Thymus (tissue), 11 donors: ENCODE results near the gene NRDE2. TPM values are rescaled to one million over a fixed set of nuclear protein-coding genes. Genes with fewer than 3 reads are reported as not detected.

Experiments
- DNase-seq, 9 donors: peaks; one replicate each; pipeline ENCODE4 v3.0.0-alpha.2; 2013; ENCODE audit warnings: low spot score in 9 of 9, low read depth in 6 of 9, missing footprints in 1 of 9
- H3K27ac ChIP-seq, 2 donors: one replicate each; pipeline ENCODE4 v1.5.1; 2013; ENCODE audit warnings: control low read depth in 1 of 2, low read depth in 1 of 2, low read length in 1 of 2, mild to moderate bottlenecking in 1 of 2, moderate library complexity in 1 of 2
- H3K27me3 ChIP-seq, 2 donors: one replicate each; pipeline ENCODE4 v1.5.1; 2013; ENCODE audit warnings: low read length in 1 of 2; ENCODE audit not compliant: control insufficient read depth in 2 of 2, insufficient read depth in 1 of 2
- H3K36me3 ChIP-seq, 2 donors: one replicate each; pipeline ENCODE4 v1.5.1; 2013; ENCODE audit warnings: low read length in 1 of 2, mild to moderate bottlenecking in 1 of 2, moderate library complexity in 1 of 2; ENCODE audit not compliant: control insufficient read depth in 2 of 2, insufficient read depth in 2 of 2
- H3K4me1 ChIP-seq, 2 donors: one replicate each; pipeline ENCODE4 v1.5.1; 2013; ENCODE audit warnings: low read length in 2 of 2; ENCODE audit not compliant: control insufficient read depth in 2 of 2, insufficient read depth in 2 of 2
- H3K4me3 ChIP-seq, 2 donors: one replicate each; pipeline ENCODE4 v1.5.1; 2013; ENCODE audit warnings: low read length in 2 of 2, control low read depth in 1 of 2, mild to moderate bottlenecking in 1 of 2
- H3K9me3 ChIP-seq, 2 donors: one replicate each; pipeline ENCODE4 v1.5.1; 2013; ENCODE audit warnings: low read length in 1 of 2, mild to moderate bottlenecking in 1 of 2; ENCODE audit not compliant: control insufficient read depth in 2 of 2, insufficient read depth in 1 of 2
- WGBS: extraction: QIAGEN DNeasy Blood & Tissue Kit; methylation state at CpG from one replicate; pipeline ENCODE4 v1.1.7; 2013; 5-methylcytosine and 5-hydroxymethylcytosine counted together
- polyA plus RNA-seq: library from polyadenylated mRNA; stranded (reverse); fragments of 200-250 nt; gene quantifications from one replicate; pipeline ENCODE4 v1.2.3, GENCODE V29; 2013
- total RNA-seq: library from RNA; stranded (reverse); fragments of 120-200 nt; gene quantifications from one replicate; pipeline ENCODE4 v1.2.4, GENCODE V29; 2013
- donor health status: healthy.

Gene NRDE2
- total and polyA plus RNA-seq, 2 donors = 9.4 to 12.5 TPM

DNA sequence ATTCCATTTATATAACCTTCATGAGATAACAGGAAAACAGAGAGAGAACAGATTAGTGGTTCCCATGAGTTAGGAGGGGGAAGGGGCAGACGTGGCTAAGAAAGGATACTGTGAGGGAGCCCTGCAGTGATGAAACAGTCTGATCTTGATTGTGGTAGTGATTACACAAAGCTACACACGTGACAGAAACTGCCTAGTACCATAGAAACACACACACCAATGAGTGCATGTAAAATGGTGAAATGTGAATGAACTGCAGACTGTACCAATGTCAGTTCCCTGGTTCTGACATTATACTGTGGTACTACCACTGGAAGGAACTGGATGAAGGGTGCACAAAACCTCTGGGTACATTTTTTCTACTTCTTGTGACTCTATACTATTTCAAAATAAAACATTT, 36.9 kb downstream of the NRDE2 start:
- peaks cover 43 to 57% of the 10 kb centered on the region in 2 donors for H3K36me3 ChIP-seq
- H3K9me3 ChIP-seq = no peaks in the 10 kb centered on the region
- H3K27ac ChIP-seq = no peak overlapping the region
- H3K4me1 ChIP-seq = no peaks in the 10 kb centered on the region
- no peak for DNase-seq
- 92% methylated on average over 2 of the region's 2 CpGs for WGBS
- no peak overlapping the region for H3K4me3 ChIP-seq
- no peaks in the 10 kb centered on the region for H3K27me3 ChIP-seq

- Histone ChIP-seq H3K27ac (no peak overlapping the region), H3K9me3 (no peaks in the 10 kb centered on the region), H3K4me3 (no peak overlapping the region), H3K4me1 (no peaks in the 10 kb centered on the region), H3K27me3 (no peaks in the 10 kb centered on the region), H3K36me3 (peaks cover 43 to 57% of the 10 kb centered on the region in 2 donors)
- no peak for DNase-seq
- 98% methylated on average over 11 of the region's 11 CpGs for WGBS
These were observed 37.7 kb downstream of the NRDE2 start for GRCh38 chr14:90293766-90294730.

- WGBS = 96% methylated on average over 7 of the region's 7 CpGs
- Histone ChIP-seq H3K36me3 (peaks cover 47 to 63% of the 10 kb centered on the region in 2 donors), H3K4me1 (peaks cover 0 to 2% of the 10 kb centered on the region in 2 donors), H3K4me3 (no peak overlapping the region), H3K27ac (no peak overlapping the region), H3K27me3 (no peaks in the 10 kb centered on the region), H3K9me3 (no peaks in the 10 kb centered on the region)
- DNase-seq = no peak
These were observed 40.0 kb downstream of the NRDE2 start for GRCh38 chr14:90291699-90292098.

DNA sequence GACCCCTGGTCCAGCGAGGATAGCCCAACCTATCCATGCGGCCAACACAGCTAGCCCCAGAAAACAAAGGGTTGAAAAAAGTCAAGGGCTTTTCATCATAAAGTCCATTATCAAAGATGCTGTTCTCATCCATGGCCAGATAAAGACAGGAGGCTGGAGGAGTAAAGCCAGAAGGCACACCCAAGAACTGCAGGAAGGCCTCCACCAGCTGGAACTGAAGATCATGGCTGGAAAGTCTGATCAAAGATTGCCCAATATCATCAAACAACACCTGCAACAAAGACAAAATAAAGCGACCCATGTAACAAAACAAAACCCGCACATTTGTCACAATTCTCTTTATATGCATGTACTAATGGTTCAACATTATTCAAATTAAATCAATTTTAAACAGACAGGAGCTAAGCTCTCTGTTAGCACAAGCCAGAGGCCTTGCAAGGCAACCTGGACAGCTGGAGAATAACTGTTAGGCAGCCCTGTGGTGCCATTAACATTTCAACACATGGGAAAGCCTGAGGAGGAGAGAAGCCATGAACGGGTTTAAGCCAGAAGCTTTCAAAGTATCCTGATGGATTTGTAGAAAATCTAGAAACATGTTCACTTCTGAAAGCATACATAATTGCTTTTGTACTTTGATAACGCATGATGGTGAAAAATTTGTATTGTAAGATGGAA, 41.3 kb downstream of the NRDE2 start:
- no peak for DNase-seq
- Histone ChIP-seq H3K27me3 (no peaks in the 10 kb centered on the region), H3K4me1 (peaks cover 0 to 2% of the 10 kb centered on the region in 2 donors), H3K27ac (no peak overlapping the region), H3K36me3 (peaks cover 51 to 62% of the 10 kb centered on the region in 2 donors), H3K9me3 (no peaks in the 10 kb centered on the region), H3K4me3 (no peak overlapping the region)
- WGBS = 97% methylated on average over 6 of the region's 6 CpGs

DNA sequence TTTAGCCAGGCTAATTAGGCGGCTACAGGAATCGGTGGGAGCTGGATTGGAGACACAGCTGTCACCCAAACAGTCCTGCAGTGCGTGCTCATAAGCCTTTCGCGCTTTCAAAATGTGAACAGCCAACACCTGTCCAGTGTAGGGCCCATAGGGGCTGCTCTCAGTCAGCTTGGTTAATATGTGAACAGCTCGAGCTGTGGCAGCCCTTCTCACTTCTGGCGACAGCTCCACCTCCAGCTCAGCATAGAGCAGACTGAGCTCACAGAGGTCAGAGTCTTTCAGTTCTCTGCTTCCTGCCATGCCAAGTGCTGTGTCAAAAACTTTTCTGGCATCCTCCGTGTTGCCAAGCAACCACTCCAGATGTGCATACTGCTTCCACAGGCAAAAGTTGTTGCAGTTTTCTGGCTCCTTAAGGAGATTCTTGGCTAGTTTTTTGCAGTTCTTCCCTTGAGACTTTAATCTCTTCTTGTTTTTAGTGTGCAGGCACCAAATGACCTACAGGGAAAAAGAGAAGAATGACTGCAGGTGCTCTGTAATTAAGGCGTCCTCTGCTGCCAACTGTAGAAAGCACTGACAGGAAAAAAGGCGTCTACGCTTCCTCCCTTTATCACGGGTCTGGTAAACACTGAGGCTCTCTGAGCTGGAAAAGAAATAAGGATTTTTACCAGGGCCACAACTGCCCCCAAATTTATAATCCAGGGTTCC, 42.9 kb downstream of the NRDE2 start:
- peaks cover 53 to 58% of the 10 kb centered on the region in 2 donors for H3K36me3 ChIP-seq
- no peaks in the 10 kb centered on the region for H3K27me3 ChIP-seq
- WGBS = 93% methylated on average over 12 of the region's 12 CpGs
- no peak for DNase-seq
- H3K9me3 ChIP-seq = no peaks in the 10 kb centered on the region
- no peak overlapping the region for H3K4me3 ChIP-seq
- H3K4me1 ChIP-seq = peaks cover 0 to 2% of the 10 kb centered on the region in 2 donors
- H3K27ac ChIP-seq = no peak overlapping the region

DNA sequence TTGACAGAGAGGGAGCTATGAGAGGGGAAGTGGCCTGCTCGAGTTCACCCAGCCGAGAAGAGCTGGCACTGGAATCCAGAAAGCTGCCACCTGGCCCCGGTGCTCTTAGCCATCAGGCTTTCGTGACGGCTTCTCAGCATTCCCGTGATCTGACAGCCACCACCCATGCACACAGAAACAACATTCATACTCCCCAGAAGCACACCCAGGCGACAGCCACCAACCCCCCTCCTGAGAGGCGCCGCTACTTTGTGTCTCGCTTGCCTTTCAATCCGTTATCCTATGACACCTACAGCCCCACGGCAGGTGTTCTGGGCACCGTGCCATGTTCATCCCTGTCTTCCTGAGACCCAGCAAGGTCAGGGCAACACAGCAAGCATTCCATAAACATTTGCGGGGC, 44.0 kb downstream of the NRDE2 start:
- Histone ChIP-seq H3K27me3 (no peaks in the 10 kb centered on the region), H3K27ac (no peak overlapping the region), H3K4me1 (peaks cover 0 to 2% of the 10 kb centered on the region in 2 donors), H3K9me3 (no peaks in the 10 kb centered on the region), H3K4me3 (no peak overlapping the region), H3K36me3 (peaks cover 52 to 58% of the 10 kb centered on the region in 2 donors)
- WGBS = 97% methylated on average over 14 of the region's 14 CpGs
- DNase-seq = no peak

- Histone ChIP-seq H3K27ac (no peak overlapping the region), H3K9me3 (no peaks in the 10 kb centered on the region), H3K4me3 (no peak overlapping the region), H3K4me1 (no peaks in the 10 kb centered on the region), H3K27me3 (no peaks in the 10 kb centered on the region), H3K36me3 (peaks cover 46 to 54% of the 10 kb centered on the region in 2 donors)
- no peak for DNase-seq
These were observed 50.0 kb downstream of the NRDE2 start for GRCh38 chr14:90281756-90282155.

DNA sequence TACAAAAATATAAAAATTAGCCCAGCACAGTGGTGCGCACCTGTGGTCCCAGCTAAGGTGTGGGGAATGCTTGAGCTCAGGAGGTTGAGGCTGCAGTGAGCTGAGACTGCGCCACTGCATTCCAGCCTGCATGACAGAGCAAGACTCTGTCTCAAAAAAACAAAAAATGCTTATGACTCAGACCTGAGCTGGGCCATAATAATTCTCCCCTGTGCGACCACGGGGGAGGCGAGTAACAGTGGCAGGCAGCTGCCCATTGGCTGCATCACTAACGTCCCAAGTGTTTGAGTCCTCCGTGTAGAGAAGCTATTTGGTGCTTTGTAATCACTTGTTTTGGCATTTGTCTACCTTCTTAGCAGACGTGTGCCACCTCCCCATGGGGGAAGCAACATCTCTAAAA, 50.5 kb downstream of the NRDE2 start:
- H3K9me3 ChIP-seq = no peaks in the 10 kb centered on the region
- 94% methylated on average over 8 of the region's 8 CpGs for WGBS
- DNase-seq = no peak
- H3K27me3 ChIP-seq = no peaks in the 10 kb centered on the region
- H3K4me3 ChIP-seq = no peak overlapping the region
- H3K36me3 ChIP-seq = peaks cover 46 to 54% of the 10 kb centered on the region in 2 donors
- no peaks in the 10 kb centered on the region for H3K4me1 ChIP-seq
- no peak overlapping the region for H3K27ac ChIP-seq

GRCh38 chr14:90280096-90280495, 51.6 kb downstream of the NRDE2 start:
- peaks cover 46 to 52% of the 10 kb centered on the region in 2 donors for H3K36me3 ChIP-seq
- no peaks in the 10 kb centered on the region for H3K27me3 ChIP-seq
- no peak overlapping the region for H3K4me3 ChIP-seq
- WGBS = 98% methylated on average over 7 of the region's 7 CpGs
- DNase-seq = no peak
- no peak overlapping the region for H3K27ac ChIP-seq
- no peaks in the 10 kb centered on the region for H3K9me3 ChIP-seq
- H3K4me1 ChIP-seq = no peaks in the 10 kb centered on the region
